T-cell (primary cell): Measurements from ENCODE around the gene ZBTB5. TPM values are rescaled to one million over a fixed set of nuclear protein-coding genes. Genes with fewer than 3 reads are reported as not detected.

Source experiments
- ATAC-seq, 4 experiments: fragments of 200-7000 bp in 3 of 4; fragments of 150-1000 bp in 1 of 4; cut with Tn5 transposase; replicated peaks in 1 of 4; 1 replicate in 3 of 4; 2 replicates in 1 of 4; pipeline ENCODE4 v1.10.0; 2021; ENCODE audit warnings: moderate library complexity in 3 of 4, mild to moderate bottlenecking in 2 of 4, moderate number of reproducible peaks in 1 of 4
- CTCF ChIA-PET, 2 donors: fragments of 300-600 bp; sonication (Branson Sonifier 250); formaldehyde crosslinking; loops; one replicate each; lab custom pipeline; 2022; ENCODE audit warnings: antibody characterized with exemption in 2 of 2; lab: Charles Lee
- POLR2A ChIA-PET, 2 donors: fragments of 300-600 bp; sonication (Branson Sonifier 250); formaldehyde crosslinking; loops; one replicate each; lab custom pipeline; 2022; ENCODE audit warnings: antibody characterized with exemption in 2 of 2; lab: Charles Lee
- DNase-seq, 35 experiments: peaks; one replicate each; pipeline versions ENCODE4 v3.0.0 to v3.0.0-alpha.2; 2013 to 2023
- H3K27ac ChIP-seq: one replicate; pipeline ENCODE4 v1.5.1; 2013; ENCODE audit warnings: low read length
- H3K27me3 ChIP-seq, 2 experiments: replicated peaks in 1 of 2; 1 replicate in 1 of 2; 2 replicates in 1 of 2; pipeline versions ENCODE4 v1.6.1 to v1.7.0; 2013; ENCODE audit warnings: low read length in 1 of 2, mixed read lengths in 1 of 2; ENCODE audit not compliant: control insufficient read depth in 2 of 2, insufficient read depth in 2 of 2; ENCODE audit errors: extremely low read depth in 1 of 2
- H3K36me3 ChIP-seq, 2 donors: 1 replicate in 1 of 2; 2 replicates in 1 of 2; pipeline versions ENCODE4 v1.6.1 to v1.7.0; 2013; ENCODE audit warnings: low read length in 1 of 2; ENCODE audit not compliant: control insufficient read depth in 2 of 2, insufficient read depth in 1 of 2; ENCODE audit errors: extremely low read depth in 1 of 2
- H3K4me1 ChIP-seq, 2 experiments: 1 replicate in 1 of 2; 2 replicates in 1 of 2; pipeline versions ENCODE4 v1.6.1 to v1.7.0; 2013; ENCODE audit warnings: low read length in 2 of 2, mixed read lengths in 1 of 2; ENCODE audit not compliant: insufficient read depth in 2 of 2, control insufficient read depth in 1 of 2; ENCODE audit errors: extremely low read depth in 1 of 2
- H3K4me3 ChIP-seq, 2 donors: 1 replicate in 1 of 2; 2 replicates in 1 of 2; pipeline versions ENCODE4 v1.5.1 to v1.7.0; 2013; ENCODE audit warnings: mild to moderate bottlenecking in 2 of 2, low read length in 1 of 2, moderate library complexity in 1 of 2; ENCODE audit not compliant: control insufficient read depth in 1 of 2; ENCODE audit errors: extremely low read depth in 1 of 2
- H3K9me3 ChIP-seq: 2 replicates; pipeline ENCODE4 v1.7.0; 2013
- H3K27ac Mint-ChIP-seq, 2 donors: one replicate each; pipeline ENCODE4 v1.8.0; 2020 to 2021; ENCODE audit warnings: mild to moderate bottlenecking in 2 of 2, mixed read lengths in 2 of 2
- H3K27me3 Mint-ChIP-seq, 2 donors: one replicate each; pipeline ENCODE4 v1.8.0; 2021 to 2022; ENCODE audit warnings: mixed read lengths in 2 of 2
- H3K36me3 Mint-ChIP-seq: one replicate; pipeline ENCODE4 v1.8.0; 2021; ENCODE audit warnings: mixed read lengths
- H3K4me1 Mint-ChIP-seq, 3 donors: one replicate each; pipeline ENCODE4 v1.8.0; 2020 to 2022; ENCODE audit warnings: mixed read lengths in 3 of 3, mild to moderate bottlenecking in 1 of 3
- H3K4me3 Mint-ChIP-seq, 3 donors: one replicate each; pipeline ENCODE4 v1.8.0; 2020 to 2022; ENCODE audit warnings: mild to moderate bottlenecking in 3 of 3, mixed read lengths in 3 of 3, moderate library complexity in 3 of 3
- H3K9me3 Mint-ChIP-seq, 3 donors: one replicate each; pipeline ENCODE4 v1.8.0; 2020 to 2022; ENCODE audit warnings: mixed read lengths in 3 of 3
- WGBS: methylation state at CpG from one replicate; pipeline ENCODE4 v1.1.5; 2013; ENCODE audit warnings: missing lambda C conversion rate; ENCODE audit not compliant: insufficient coverage; 5-methylcytosine and 5-hydroxymethylcytosine counted together
- total RNA-seq, 35 experiments: library from RNA in 6 of 35; stranded (reverse) in 6 of 35; fragments of 120-200 nt in 1 of 35; gene quantifications; one replicate each; pipeline versions ENCODE4 v1.2.1 to v1.2.4 and lab custom pipeline; 2013 to 2026

ZBTB5 gene
- total RNA-seq, 5 donors from 2014 or later (not counting 1 experiment from before 2014, with no cell fraction given): 12.5 to 14.3 (median 13.3) TPM

GRCh38 chr9:37436540-37436939 is 28.7 kb downstream of the ZBTB5 start:
- Histone ChIP-seq H3K27me3 (no peaks in the 10 kb centered on the region), H3K9me3 (no peaks in the 10 kb centered on the region), H3K27ac (no peak overlapping the region), H3K4me1 (no peaks in the 10 kb centered on the region), H3K4me3 (no peak overlapping the region), H3K36me3 (peaks cover 14 to 66% of the 10 kb centered on the region in 2 donors)
- 100% methylated on average over 3 of the region's 5 CpGs for WGBS
- H3K4me3 Mint-ChIP-seq: no peak overlapping the region
- ChIA-PET CTCF (no interaction called here), POLR2A (no interaction called here)
- H3K27ac Mint-ChIP-seq: peak overlapping the region in 1 of 2 donors; percentile 34
- no peaks in the 10 kb centered on the region for H3K9me3 Mint-ChIP-seq
- no peaks in the 10 kb centered on the region for H3K27me3 Mint-ChIP-seq
- H3K4me1 Mint-ChIP-seq: peaks cover 0 to 7% (median 6%) of the 10 kb centered on the region in 3 donors
- H3K36me3 Mint-ChIP-seq: peaks cover 32% of the 10 kb centered on the region
- no peak for ATAC-seq
- no peak for DNase-seq

- Histone ChIP-seq H3K27me3 (no peaks in the 10 kb centered on the region), H3K4me3 (no peak overlapping the region), H3K9me3 (no peaks in the 10 kb centered on the region), H3K4me1 (no peaks in the 10 kb centered on the region), H3K27ac (no peak overlapping the region), H3K36me3 (peaks cover 13 to 60% of the 10 kb centered on the region in 2 donors)
- H3K36me3 Mint-ChIP-seq: peaks cover 18% of the 10 kb centered on the region
- DNase-seq: no peak
- ChIA-PET CTCF (no interaction called here), POLR2A (no interaction called here)
- ATAC-seq: no peak
- H3K4me1 Mint-ChIP-seq: peaks cover 0 to 6% (median under 1%) of the 10 kb centered on the region in 3 donors
- WGBS: 100% methylated on average over 3 of the region's 7 CpGs
- no peaks in the 10 kb centered on the region for H3K9me3 Mint-ChIP-seq
- H3K27me3 Mint-ChIP-seq: no peaks in the 10 kb centered on the region
- H3K4me3 Mint-ChIP-seq: no peak overlapping the region
- no peak overlapping the region for H3K27ac Mint-ChIP-seq
Measured at GRCh38 chr9:37433867-37434371, 31.3 kb downstream of the ZBTB5 start.

GRCh38 chr9:37432020-37432419 is 33.2 kb downstream of the ZBTB5 start:
- Histone ChIP-seq H3K27me3 (no peaks in the 10 kb centered on the region), H3K9me3 (no peaks in the 10 kb centered on the region), H3K36me3 (peaks cover 12 to 61% of the 10 kb centered on the region in 2 donors), H3K4me1 (no peaks in the 10 kb centered on the region), H3K27ac (no peak overlapping the region), H3K4me3 (no peak overlapping the region)
- no peak overlapping the region for H3K27ac Mint-ChIP-seq
- DNase-seq: no peak
- CTCF ChIA-PET: no interaction called here
- no peaks in the 10 kb centered on the region for H3K27me3 Mint-ChIP-seq
- H3K9me3 Mint-ChIP-seq: no peaks in the 10 kb centered on the region
- peaks cover 0 to 6% (median 0%) of the 10 kb centered on the region in 3 donors for H3K4me1 Mint-ChIP-seq
- H3K4me3 Mint-ChIP-seq: no peak overlapping the region
- 98% methylated on average over 3 of the region's 6 CpGs for WGBS
- ATAC-seq: no peak
- POLR2A ChIA-PET: no interaction called here
- peaks cover 16% of the 10 kb centered on the region for H3K36me3 Mint-ChIP-seq

GRCh38 chr9:37430841-37431597 is 34.2 kb downstream of the ZBTB5 start:
- no peak for DNase-seq
- Histone ChIP-seq H3K4me3 (no peak overlapping the region), H3K27ac (no peak overlapping the region), H3K27me3 (no peaks in the 10 kb centered on the region), H3K4me1 (no peaks in the 10 kb centered on the region), H3K36me3 (peaks cover 17 to 59% of the 10 kb centered on the region in 2 donors), H3K9me3 (no peaks in the 10 kb centered on the region)
- WGBS: 92% methylated on average over 6 of the region's 14 CpGs
- Mint-ChIP-seq H3K27ac (no peak overlapping the region), H3K4me3 (no peak overlapping the region), H3K9me3 (no peaks in the 10 kb centered on the region), H3K4me1 (peaks cover 0 to 6% (median 0%) of the 10 kb centered on the region in 3 donors), H3K27me3 (no peaks in the 10 kb centered on the region), H3K36me3 (peaks cover 19% of the 10 kb centered on the region)
- no peak for ATAC-seq
- ChIA-PET POLR2A (no interaction called here), CTCF (no interaction called here)

- H3K36me3 ChIP-seq: peaks cover 20 to 53% of the 10 kb centered on the region in 2 donors
- H3K4me3 Mint-ChIP-seq: no peak overlapping the region
- H3K36me3 Mint-ChIP-seq: peaks cover 21% of the 10 kb centered on the region
- WGBS: 94% methylated on average over 12 of the region's 17 CpGs
- peaks cover 0 to 11% (median 0%) of the 10 kb centered on the region in 3 donors for H3K4me1 Mint-ChIP-seq
- H3K27ac ChIP-seq: no peak overlapping the region
- H3K9me3 ChIP-seq: no peaks in the 10 kb centered on the region
- DNase-seq (no peak), ATAC-seq (peak in 1 of 4 experiments; percentile 11)
- no peaks in the 10 kb centered on the region for H3K27me3 ChIP-seq
- no peaks in the 10 kb centered on the region for H3K27me3 Mint-ChIP-seq
- H3K9me3 Mint-ChIP-seq: no peaks in the 10 kb centered on the region
- H3K4me1 ChIP-seq: peaks cover 0 to 9% of the 10 kb centered on the region in 2 experiments
- H3K4me3 ChIP-seq: no peak overlapping the region
- no peak overlapping the region for H3K27ac Mint-ChIP-seq
- POLR2A ChIA-PET: no interaction called here
- CTCF ChIA-PET: no interaction called here
Measured at GRCh38 chr9:37429441-37430285, 35.6 kb downstream of the ZBTB5 start.

GRCh38 chr9:37428345-37428744 is 36.9 kb downstream of the ZBTB5 start:
- Mint-ChIP-seq H3K4me1 (peaks cover 7 to 20% (median 9%) of the 10 kb centered on the region in 3 donors), H3K9me3 (no peaks in the 10 kb centered on the region), H3K4me3 (no peak overlapping the region), H3K27ac (no peak overlapping the region), H3K36me3 (peaks cover 20% of the 10 kb centered on the region), H3K27me3 (no peaks in the 10 kb centered on the region)
- Histone ChIP-seq H3K9me3 (no peaks in the 10 kb centered on the region), H3K36me3 (peaks cover 16 to 44% of the 10 kb centered on the region in 2 donors), H3K4me1 (peaks cover 0 to 22% of the 10 kb centered on the region in 2 experiments), H3K27me3 (no peaks in the 10 kb centered on the region), H3K4me3 (no peak overlapping the region), H3K27ac (no peak overlapping the region)
- CTCF ChIA-PET: no interaction called here
- DNase-seq (no peak), ATAC-seq (no peak)
- POLR2A ChIA-PET: no interaction called here
- 97% methylated on average over 9 of the region's 14 CpGs for WGBS
